HepG2 (cell line): ENCODE measurements around the gene YBX2. TPM values are rescaled to one million over a fixed set of nuclear protein-coding genes. Genes with fewer than 3 reads are reported as not detected.

Experiments
- CSRNP2 ChIP-seq: sonication (generic); formaldehyde crosslinking; conservative IDR thresholded peaks from 2 replicates; pipeline ENCODE4 v1.8.0; 2022; ENCODE audit warnings: low read depth, missing genetic modification reagents
- FOXM1 ChIP-seq: sonication (generic); formaldehyde crosslinking; IDR thresholded peaks from 2 replicates; pipeline ENCODE4 v1.5.0; 2020; ENCODE audit warnings: missing genetic modification reagents
- MED13 ChIP-seq: sonication (generic); formaldehyde crosslinking; IDR thresholded peaks from 2 replicates; pipeline ENCODE4 v1.5.0; 2020; ENCODE audit warnings: missing genetic modification reagents
- MTF1 ChIP-seq: sonication (generic); formaldehyde crosslinking; IDR thresholded peaks from 2 replicates; pipeline ENCODE4 v1.5.0; 2020; ENCODE audit warnings: missing genetic modification reagents
- MXI1 ChIP-seq: IDR thresholded peaks from 3 replicates; pipeline ENCODE4 v1.6.1; 2012; ENCODE audit warnings: low read depth, low read length, inconsistent platforms, borderline replicate concordance
- RAD21 ChIP-seq: fragments of 450-650 bp; formaldehyde crosslinking; IDR thresholded peaks from 2 replicates; pipeline ENCODE4 v1.5.0; 2020; ENCODE audit warnings: mild to moderate bottlenecking
- ZHX2 ChIP-seq, 2 experiments: sonication (generic) in 1 of 2; formaldehyde crosslinking in 1 of 2; IDR thresholded peaks; 2 replicates each; pipeline versions ENCODE4 v1.6.1 to v1.9.0; 2014 to 2022; ENCODE audit warnings: antibody characterized with exemption in 1 of 2, borderline replicate concordance in 1 of 2, inconsistent platforms in 1 of 2, low read depth in 1 of 2, missing genetic modification reagents in 1 of 2
- ZMYM3 ChIP-seq: sonication (generic); formaldehyde crosslinking; IDR thresholded peaks from 2 replicates; pipeline ENCODE4 v1.5.1; 2020; ENCODE audit warnings: mild to moderate bottlenecking, missing genetic modification reagents
- ZNF230 ChIP-seq: sonication (generic); formaldehyde crosslinking; IDR thresholded peaks from 2 replicates; pipeline ENCODE4 v1.4.0; 2020; ENCODE audit warnings: mild to moderate bottlenecking, missing genetic modification reagents
- ZNF674 ChIP-seq: sonication (generic); formaldehyde crosslinking; IDR thresholded peaks from 2 replicates; pipeline ENCODE4 v1.5.0; 2020; ENCODE audit warnings: low read depth, mild to moderate bottlenecking, missing genetic modification reagents
- polyA plus RNA-seq, 8 experiments: library from polyadenylated mRNA; depleted of rRNA in 3 of 8; stranded (reverse) in 7 of 8; unstranded in 1 of 8; fragments of >200 nt; fragmentation: Illumina TruSeq in 4 of 8; extraction: Trizol in 4 of 8; gene quantifications; 2 replicates each; pipeline versions ENCODE4 v1.2.1 to v1.2.3, GENCODE V29; 2011 to 2016; ENCODE audit warnings: low read depth in 4 of 8, missing spikeins in 1 of 8, mixed read lengths in 1 of 8; ENCODE audit not compliant: insufficient read depth in 1 of 8
- total RNA-seq, 5 experiments: library from RNA; depleted of rRNA; stranded (reverse); fragments of >200 nt; fragmentation: Illumina TruSeq; extraction: Trizol; gene quantifications; 2 replicates each; pipeline ENCODE4 v1.2.3, GENCODE V29; 2016; ENCODE audit warnings: low read depth in 1 of 5
- TF ChIP-seq, protein P1 (sequence below): sonication (generic); formaldehyde crosslinking; IDR thresholded peaks from 2 replicates; pipeline ENCODE4 v1.5.0; 2020; ENCODE audit warnings: mild to moderate bottlenecking, missing genetic modification reagents, borderline replicate concordance

YBX2 gene
- total and polyA plus RNA-seq, 2 of the 13 experiments (the other 11 are each of a cell fraction or from before 2014, with no cell fraction given): 0.12 to 0.22 TPM

DNA sequence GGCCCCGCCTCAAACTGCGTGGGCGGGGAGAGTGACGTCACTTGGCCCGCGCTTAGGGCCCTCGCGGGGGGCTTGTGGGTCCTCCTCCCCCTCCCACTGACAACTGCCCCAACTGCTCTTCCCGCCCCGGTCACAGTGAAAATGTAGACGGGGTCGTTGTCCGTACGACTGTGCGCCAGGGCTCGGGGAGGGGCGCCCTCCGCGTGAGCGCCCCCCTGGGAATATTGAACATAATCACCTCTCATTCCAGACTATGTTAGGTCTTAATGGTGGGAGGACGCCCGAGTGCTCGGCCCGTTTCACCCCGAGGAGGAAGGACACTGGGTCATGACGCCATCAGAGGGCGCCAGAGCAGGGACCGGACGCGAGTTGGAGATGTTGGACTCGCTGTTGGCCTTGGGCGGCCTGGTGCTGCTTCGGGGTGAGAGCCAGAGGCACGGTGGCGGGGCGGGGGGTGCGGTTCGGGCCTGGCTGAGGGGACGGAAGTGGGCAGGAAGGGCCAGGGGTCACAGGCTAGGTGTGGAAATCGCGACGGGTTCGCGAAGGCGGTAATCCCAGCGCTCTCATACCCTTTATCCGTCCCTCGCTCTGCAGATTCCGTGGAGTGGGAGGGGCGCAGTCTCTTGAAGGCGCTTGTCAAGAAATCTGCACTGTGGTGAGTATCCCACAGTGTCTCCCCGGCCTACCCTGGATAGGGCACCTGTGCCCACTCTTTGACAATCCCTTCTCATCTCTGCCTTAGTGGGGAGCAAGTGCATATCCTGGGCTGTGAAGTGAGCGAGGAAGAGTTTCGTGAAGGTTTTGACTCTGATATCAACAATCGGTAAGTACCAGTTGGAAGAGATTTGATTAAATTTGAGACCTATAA, 42.0 kb downstream of the YBX2 start, which contains the start of gene ELP5 (continued):
- peak; percentile 82 for TF ChIP-seq ZHX2 (IDR thresholded peaks at IDR 0.05; ENCODE audit: low read depth)
- TF ChIP-seq ZHX2 (CRISPR knock-in tag; IDR thresholded peaks at IDR 0.05; ENCODE audit: borderline replicate concordance): no peak
- TF ChIP-seq MXI1: peak; percentile 84; the same call in 2 of the 3 replicates
- no peak for TF ChIP-seq CSRNP2 (CRISPR knock-in tag)
- no peak for TF ChIP-seq MTF1 (CRISPR knock-in tag)
- TF ChIP-seq, protein P1, sequence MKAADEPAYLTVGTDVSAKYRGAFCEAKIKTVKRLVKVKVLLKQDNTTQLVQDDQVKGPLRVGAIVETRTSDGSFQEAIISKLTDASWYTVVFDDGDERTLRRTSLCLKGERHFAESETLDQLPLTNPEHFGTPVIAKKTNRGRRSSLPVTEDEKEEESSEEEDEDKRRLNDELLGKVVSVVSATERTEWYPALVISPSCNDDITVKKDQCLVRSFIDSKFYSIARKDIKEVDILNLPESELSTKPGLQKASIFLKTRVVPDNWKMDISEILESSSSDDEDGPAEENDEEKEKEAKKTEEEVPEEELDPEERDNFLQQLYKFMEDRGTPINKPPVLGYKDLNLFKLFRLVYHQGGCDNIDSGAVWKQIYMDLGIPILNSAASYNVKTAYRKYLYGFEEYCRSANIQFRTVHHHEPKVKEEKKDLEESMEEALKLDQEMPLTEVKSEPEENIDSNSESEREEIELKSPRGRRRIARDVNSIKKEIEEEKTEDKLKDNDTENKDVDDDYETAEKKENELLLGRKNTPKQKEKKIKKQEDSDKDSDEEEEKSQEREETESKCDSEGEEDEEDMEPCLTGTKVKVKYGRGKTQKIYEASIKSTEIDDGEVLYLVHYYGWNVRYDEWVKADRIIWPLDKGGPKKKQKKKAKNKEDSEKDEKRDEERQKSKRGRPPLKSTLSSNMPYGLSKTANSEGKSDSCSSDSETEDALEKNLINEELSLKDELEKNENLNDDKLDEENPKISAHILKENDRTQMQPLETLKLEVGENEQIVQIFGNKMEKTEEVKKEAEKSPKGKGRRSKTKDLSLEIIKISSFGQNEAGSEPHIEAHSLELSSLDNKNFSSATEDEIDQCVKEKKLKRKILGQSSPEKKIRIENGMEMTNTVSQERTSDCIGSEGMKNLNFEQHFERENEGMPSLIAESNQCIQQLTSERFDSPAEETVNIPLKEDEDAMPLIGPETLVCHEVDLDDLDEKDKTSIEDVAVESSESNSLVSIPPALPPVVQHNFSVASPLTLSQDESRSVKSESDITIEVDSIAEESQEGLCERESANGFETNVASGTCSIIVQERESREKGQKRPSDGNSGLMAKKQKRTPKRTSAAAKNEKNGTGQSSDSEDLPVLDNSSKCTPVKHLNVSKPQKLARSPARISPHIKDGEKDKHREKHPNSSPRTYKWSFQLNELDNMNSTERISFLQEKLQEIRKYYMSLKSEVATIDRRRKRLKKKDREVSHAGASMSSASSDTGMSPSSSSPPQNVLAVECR (CRISPR knock-in tag): peak; percentile 90
- TF ChIP-seq RAD21 (CRISPR knock-in tag): peak; percentile 59
- no peak for TF ChIP-seq ZNF674 (CRISPR knock-in tag)
- TF ChIP-seq FOXM1 (CRISPR knock-in tag): no peak
- TF ChIP-seq ZMYM3 (CRISPR knock-in tag): peak; percentile 74
- TF ChIP-seq ZNF230 (CRISPR knock-in tag): peak; percentile 92
- no peak for TF ChIP-seq MED13 (CRISPR knock-in tag)
